Cardiac muscle cell (in vitro differentiated cells and primary cell): ENCODE measurements around the gene PRDM1. TPM values are rescaled to one million over a fixed set of nuclear protein-coding genes. Genes with fewer than 3 reads are reported as not detected.

Experiments
- DNase-seq, 2 donors: peaks; one replicate each; pipeline versions ENCODE4 v3.0.0 to v3.0.0-alpha.2; 2010 to 2017; ENCODE audit warnings: low read depth in 1 of 2, low spot score in 1 of 2
- H3K27ac ChIP-seq: fragments of 200-600 bp; sonication (generic); 2 replicates; pipeline ENCODE4 v1.5.1; 2016
- H3K27me3 ChIP-seq: fragments of 200-600 bp; sonication (generic); 2 replicates; pipeline ENCODE4 v1.6.0; 2016; ENCODE audit warnings: control low read depth
- H3K36me3 ChIP-seq: fragments of 200-600 bp; sonication (generic); 2 replicates; pipeline ENCODE4 v1.5.1; 2016; ENCODE audit warnings: control low read depth
- H3K4me1 ChIP-seq: fragments of 200-600 bp; sonication (generic); 2 replicates; pipeline ENCODE4 v1.8.1; 2017; ENCODE audit warnings: low read depth, mild to moderate bottlenecking, mixed run types
- H3K4me3 ChIP-seq: fragments of 200-600 bp; sonication (generic); 2 replicates; pipeline ENCODE4 v1.5.1; 2016; ENCODE audit warnings: mild to moderate bottlenecking
- H3K9me3 ChIP-seq: fragments of 200-600 bp; sonication (generic); 2 replicates; pipeline ENCODE4 v1.5.1; 2017; ENCODE audit warnings: low read depth, mild to moderate bottlenecking, control low read depth
- polyA plus RNA-seq: library from polyadenylated mRNA; unstranded; fragments of >200 nt; fragmentation: Nextera tagmentation; extraction: Ambion mirVana; gene quantifications from 2 replicates; pipeline ENCODE4 v1.2.1, GENCODE V29; 2016
- total RNA-seq: library from RNA; depleted of rRNA; stranded (reverse); fragments of >200 nt; gene quantifications from 2 replicates; pipeline ENCODE4 v1.2.3, GENCODE V29; 2016
- TF ChIP-seq, protein P1 (sequence below): IDR thresholded peaks from 2 replicates; pipeline ENCODE4 v1.5.1; 2012; ENCODE audit warnings: low read depth, mild to moderate bottlenecking, low read length

Gene PRDM1
- total and polyA plus RNA-seq, 2 experiments from 2014 or later, result 0.67 to 2.4 TPM

DNA sequence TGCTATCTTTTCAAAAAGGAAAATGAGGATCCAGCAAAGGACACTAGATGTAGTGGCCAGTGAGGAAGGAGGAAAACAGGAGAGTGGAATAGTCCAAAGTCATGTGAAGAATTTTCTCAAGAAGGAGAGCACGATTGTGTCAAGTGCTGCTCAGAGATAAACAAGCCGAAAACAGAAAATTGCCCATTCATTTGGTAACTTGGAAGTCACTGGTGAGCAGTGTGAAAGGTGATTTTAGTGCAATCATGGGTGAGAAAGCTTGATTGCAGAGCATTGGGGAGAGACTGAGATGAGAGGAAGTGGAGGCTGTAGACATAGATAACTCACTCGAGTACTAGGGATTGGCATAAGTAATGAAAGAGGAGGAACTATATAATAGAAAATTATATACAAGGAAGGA, 26.0 kb upstream of the PRDM1 start:
- DNase-seq, result no peak
- peaks cover 31% of the 10 kb centered on the region for H3K4me1 ChIP-seq
- H3K27ac ChIP-seq, result no peak overlapping the region
- H3K27me3 ChIP-seq, result peaks cover 19% of the 10 kb centered on the region
- TF ChIP-seq, protein P1, sequence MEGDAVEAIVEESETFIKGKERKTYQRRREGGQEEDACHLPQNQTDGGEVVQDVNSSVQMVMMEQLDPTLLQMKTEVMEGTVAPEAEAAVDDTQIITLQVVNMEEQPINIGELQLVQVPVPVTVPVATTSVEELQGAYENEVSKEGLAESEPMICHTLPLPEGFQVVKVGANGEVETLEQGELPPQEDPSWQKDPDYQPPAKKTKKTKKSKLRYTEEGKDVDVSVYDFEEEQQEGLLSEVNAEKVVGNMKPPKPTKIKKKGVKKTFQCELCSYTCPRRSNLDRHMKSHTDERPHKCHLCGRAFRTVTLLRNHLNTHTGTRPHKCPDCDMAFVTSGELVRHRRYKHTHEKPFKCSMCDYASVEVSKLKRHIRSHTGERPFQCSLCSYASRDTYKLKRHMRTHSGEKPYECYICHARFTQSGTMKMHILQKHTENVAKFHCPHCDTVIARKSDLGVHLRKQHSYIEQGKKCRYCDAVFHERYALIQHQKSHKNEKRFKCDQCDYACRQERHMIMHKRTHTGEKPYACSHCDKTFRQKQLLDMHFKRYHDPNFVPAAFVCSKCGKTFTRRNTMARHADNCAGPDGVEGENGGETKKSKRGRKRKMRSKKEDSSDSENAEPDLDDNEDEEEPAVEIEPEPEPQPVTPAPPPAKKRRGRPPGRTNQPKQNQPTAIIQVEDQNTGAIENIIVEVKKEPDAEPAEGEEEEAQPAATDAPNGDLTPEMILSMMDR, result no peak
- no peaks in the 10 kb centered on the region for H3K9me3 ChIP-seq
- H3K4me3 ChIP-seq, result no peak overlapping the region
- no peaks in the 10 kb centered on the region for H3K36me3 ChIP-seq

DNA sequence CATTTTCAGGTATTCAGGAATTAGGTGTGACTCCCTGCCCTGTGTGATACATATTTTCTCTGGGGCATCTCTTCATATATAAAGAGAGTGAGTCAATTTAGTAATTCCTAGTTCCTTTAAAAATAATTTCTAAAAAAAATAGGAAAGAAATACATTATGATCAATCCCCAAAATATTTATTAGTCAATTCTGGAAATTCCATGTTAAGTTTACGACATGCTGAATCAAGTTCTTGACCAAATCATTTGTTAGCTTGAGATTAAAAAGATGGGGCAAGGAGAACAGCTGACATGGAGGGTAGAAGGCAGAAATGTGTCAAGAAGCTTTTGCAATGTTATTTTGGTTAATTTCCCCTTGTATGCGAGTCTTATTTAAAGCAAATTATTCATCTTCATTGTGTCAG, 22.7 kb upstream of the PRDM1 start:
- Histone ChIP-seq H3K36me3 (no peaks in the 10 kb centered on the region), H3K27ac (no peak overlapping the region), H3K4me3 (no peak overlapping the region), H3K9me3 (no peaks in the 10 kb centered on the region), H3K27me3 (no peaks in the 10 kb centered on the region), H3K4me1 (peaks cover 25% of the 10 kb centered on the region)
- no peak for DNase-seq
- TF ChIP-seq, protein P1, result no peak

DNA sequence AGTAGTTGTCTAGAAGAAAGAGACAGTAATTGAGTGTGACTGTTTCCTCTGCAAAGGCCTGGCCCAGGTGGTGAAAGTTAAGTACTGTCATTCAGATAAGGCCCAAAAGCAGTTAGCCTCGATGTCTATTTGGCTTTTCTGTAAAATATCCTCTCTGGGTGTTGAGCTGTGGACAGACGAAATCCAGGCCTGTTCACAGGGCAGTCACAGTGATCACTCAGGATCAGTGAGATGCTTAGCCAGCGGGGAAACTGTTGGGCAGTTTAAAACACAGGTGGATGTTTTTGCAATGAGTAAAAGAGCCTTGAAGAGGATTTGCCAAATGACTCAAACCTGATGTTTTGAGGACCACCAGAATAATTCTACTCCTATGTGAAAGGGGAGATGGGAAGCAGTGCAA, 22.0 kb upstream of the PRDM1 start:
- TF ChIP-seq, protein P1, result no peak
- Histone ChIP-seq H3K27me3 (peaks cover 4% of the 10 kb centered on the region), H3K4me3 (no peak overlapping the region), H3K27ac (peak overlapping the region; percentile 5), H3K36me3 (no peaks in the 10 kb centered on the region), H3K9me3 (no peaks in the 10 kb centered on the region), H3K4me1 (peaks cover 25% of the 10 kb centered on the region)
- peak in 1 of 2 donors; percentile 93 for DNase-seq

DNA sequence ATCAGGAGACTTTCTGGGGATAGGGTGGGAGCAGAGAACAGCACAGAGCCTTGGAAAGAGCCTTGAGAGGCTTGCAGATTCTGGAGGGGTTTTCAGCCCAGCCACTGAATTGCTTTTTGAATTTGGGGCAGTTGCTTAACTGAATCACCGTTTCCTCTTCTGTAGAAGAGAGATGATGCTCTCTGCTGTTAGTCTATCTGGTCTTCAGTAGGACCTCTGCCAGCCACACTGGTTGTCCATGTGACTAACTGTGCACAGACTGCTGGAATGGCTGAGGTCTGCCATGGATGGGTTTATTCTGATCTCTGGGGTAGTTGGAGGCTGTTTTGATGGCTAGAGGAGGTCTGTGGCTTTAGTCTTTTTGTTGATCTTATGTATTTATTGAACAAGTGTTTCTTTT, 21.4 kb upstream of the PRDM1 start:
- no peaks in the 10 kb centered on the region for H3K9me3 ChIP-seq
- peaks cover 4% of the 10 kb centered on the region for H3K27me3 ChIP-seq
- peaks cover 30% of the 10 kb centered on the region for H3K4me1 ChIP-seq
- H3K27ac ChIP-seq, result peak overlapping the region; percentile 5
- TF ChIP-seq, protein P1, result no peak
- H3K4me3 ChIP-seq, result no peak overlapping the region
- H3K36me3 ChIP-seq, result no peaks in the 10 kb centered on the region
- DNase-seq, result no peak

DNA sequence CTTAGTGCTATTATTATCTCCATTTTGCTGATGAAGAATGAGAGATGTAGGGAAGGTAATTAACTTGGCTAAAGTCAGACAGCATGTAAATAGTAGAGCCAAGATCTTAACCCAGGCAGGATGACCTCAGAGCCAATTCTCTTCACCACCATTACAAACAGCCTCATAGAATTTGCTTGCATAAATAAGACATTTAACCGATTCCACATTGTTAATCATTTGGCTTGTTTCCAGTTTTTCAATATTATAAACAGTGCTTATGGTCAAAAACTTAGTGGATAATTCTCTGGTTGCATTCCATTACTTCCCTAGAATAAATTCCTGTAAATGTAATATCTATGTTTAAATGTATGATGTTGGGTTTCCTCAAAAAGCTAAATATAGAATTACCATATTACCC, 19.1 kb upstream of the PRDM1 start:
- Histone ChIP-seq H3K36me3 (no peaks in the 10 kb centered on the region), H3K27me3 (peaks cover 5% of the 10 kb centered on the region), H3K9me3 (no peaks in the 10 kb centered on the region), H3K27ac (no peak overlapping the region), H3K4me1 (peaks cover 34% of the 10 kb centered on the region), H3K4me3 (no peak overlapping the region)
- TF ChIP-seq, protein P1, result no peak
- DNase-seq, result no peak

DNA sequence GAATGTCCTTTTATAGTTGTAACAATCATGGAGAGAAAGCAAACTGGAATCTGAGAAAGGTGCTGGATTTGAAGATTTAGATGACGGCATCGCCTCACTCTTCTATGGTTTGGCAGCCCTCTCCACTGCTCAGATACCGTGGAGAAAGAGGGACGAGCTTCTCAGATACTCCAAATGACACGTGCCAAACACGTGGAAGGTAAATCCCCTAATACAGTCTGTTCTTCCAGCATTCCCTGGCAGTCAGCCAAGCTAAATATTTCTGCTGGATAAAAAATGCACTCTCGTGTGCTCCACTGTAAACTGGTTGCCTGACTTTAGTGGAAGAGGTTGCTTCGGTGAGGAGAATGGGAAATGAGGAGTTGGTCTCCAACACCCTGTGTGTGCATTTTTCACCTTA, 16.7 kb upstream of the PRDM1 start:
- Histone ChIP-seq H3K36me3 (no peaks in the 10 kb centered on the region), H3K27me3 (peaks cover 13% of the 10 kb centered on the region), H3K4me3 (no peak overlapping the region), H3K9me3 (no peaks in the 10 kb centered on the region), H3K4me1 (peaks cover 17% of the 10 kb centered on the region), H3K27ac (no peak overlapping the region)
- TF ChIP-seq, protein P1, result no peak
- peak; percentile 82 to 88 for DNase-seq
